ENCODE measurements around the gene TIAM2.

GRCh38 chr6:155112757-155113156 lies 117.6 kb downstream of the TIAM2 start:
- TF ChIP-seq ELF4 (IDR thresholded peaks at IDR 0.05) (no peak), FOXM1 (IDR thresholded peaks at IDR 0.05; ENCODE audit: borderline replicate concordance) (no peak), BHLHE40 (IDR thresholded peaks at IDR 0.05; ENCODE audit: borderline replicate concordance) (no peak), FOXA1 (IDR thresholded peaks at IDR 0.05) (no peak), NFRKB (IDR thresholded peaks at IDR 0.05) (no peak), SUZ12 (IDR thresholded peaks at IDR 0.05) (no peak), SP1 (IDR thresholded peaks at IDR 0.05) (no peak)

Measured in HEK293T (cell line).